NCI-H1105 treated with DMSO at 0.1 percent for 48 hours (cell line): ENCODE results near the gene CYP46A1.
A peak's percentile ranks its signal among the peaks of the same experiment; 100 is the strongest.
"Not testable (repeated sequence)": the region's sequence is repeated elsewhere in the genome, so short reads cannot be mapped to it uniquely, and the experiment has no call there.

Source experiments
- DNase-seq: peaks from one replicate; lab custom pipeline; 2025; lab: John Stamatoyannopoulos, UW

The CYP46A1 gene

DNA sequence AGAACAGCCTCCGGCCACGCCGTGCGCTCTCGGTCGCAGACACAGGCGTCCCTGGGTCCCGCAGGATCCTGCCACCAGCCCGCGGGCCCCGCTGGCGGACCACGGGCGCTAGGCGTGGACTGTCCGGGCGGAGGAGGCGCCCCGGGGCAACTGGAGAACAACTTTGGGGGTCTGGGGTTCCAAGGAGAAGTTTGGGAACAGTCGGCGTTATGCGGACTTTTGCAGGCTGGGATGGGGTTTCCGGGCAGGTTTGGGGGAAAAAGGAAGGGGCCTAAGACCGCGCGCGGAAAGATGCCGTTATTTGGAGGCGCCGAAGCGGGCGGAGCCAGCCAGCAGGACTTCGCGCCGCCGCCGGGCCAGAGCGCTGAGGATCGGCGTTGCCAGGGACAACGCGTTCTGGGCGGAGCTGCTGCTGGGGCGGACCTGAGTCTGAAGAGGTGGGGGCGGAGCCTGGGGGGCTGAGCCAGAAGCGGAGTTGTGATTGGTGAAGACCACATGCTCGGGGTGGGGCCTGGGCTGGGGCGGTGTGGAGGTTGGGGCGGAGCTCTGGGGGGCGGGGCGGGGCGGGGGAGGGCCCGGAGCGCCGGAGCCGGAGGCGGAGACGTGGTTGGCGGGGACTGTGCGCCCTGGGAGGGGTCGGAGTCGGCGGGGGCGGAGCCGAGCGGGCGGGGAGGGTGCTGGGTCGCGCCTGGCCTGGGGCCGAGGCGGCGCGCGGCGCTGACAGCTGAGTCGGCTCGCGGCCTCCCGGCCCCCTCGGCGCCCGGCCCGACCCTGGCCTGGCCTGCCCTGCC lies at the start of gene CYP46A1:
TSS of gene CYP46A1 (plus strand) at position 680 of the 791 bp plus-strand sequence. CDS start 120 bp downstream, outside the sequence.
- peak; percentile 98 for DNase-seq

DNA sequence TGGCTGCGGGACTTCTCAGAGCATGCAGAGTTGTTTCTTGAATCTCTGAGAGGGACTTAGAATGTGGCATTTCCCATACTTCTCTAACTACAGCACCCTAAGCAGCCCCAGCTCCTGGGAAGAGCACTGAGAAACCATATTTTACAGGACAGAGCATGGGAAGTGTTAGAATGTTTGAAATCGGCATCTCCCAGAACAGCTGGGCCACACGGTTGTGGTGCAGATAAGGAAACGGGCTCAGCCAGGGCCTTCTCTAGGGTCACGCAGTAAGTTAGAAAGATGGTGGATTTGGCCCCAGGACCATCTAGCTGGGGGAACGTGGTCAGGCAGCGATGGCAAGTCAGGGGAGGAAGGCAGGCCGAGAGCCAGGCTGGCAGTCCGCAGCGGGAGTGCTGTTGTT lies 49.7 kb upstream of the CYP46A1 start:
- no peak for DNase-seq

DNA sequence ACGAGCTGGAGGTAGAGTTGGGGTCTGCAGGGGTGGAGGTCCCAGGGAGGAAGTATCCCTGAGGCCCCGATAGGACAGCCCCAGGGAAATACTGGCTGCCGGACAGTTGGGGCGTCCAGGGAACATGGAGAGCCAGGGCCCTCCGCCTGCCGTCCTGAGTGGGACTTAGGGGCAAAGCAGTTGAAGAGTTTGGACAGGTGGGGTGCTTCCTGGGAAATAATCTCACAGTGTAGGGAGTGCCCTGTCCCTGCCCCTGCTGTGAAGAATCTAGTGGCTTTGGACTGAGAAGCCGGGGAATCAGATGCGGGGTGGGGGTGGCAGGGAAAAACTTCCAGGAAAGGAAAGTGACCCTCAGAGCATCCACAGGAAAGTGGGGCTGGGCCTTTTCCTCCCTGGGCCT lies 49.0 kb upstream of the CYP46A1 start:
- no peak for DNase-seq

DNA sequence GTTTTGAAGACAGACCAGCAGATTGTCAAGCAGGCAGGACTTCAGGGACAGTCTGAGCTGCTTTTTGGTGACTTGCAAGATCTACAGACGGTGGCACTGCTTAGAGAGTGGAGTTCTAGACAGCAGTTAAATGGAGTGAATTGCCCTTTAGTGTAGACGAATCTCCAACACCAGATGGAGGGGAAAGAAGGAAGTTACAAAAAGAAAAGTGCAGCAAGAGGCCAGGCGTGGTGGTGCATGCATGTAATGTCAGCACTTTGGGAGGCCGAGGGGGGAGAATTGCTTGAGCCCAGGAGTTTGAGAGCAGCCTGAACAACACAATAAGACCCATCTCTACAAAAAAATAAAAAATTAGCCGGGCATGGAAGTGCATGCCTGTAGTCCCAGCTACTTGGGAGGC lies 47.6 kb upstream of the CYP46A1 start:
- DNase-seq = no peak

DNA sequence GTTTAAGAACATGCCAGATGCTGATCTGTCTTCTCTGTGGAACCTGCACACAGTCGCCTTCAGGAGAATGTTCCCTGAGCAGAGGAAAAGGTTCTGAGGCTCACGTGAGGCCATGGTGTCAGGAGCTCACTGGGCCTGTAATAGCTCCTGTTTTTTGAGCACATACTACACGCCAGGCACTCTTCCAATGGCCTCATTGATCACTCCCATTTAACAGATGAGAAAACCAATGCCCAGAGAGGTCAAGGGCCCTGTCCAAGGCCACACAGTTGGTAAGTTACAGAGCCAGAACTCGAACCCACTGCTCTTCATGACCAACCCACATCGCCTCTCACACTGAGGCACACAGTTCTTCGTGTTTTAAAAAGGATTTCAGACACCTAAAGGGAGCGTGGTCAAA lies 46.5 kb upstream of the CYP46A1 start:
- DNase-seq = no peak

DNA sequence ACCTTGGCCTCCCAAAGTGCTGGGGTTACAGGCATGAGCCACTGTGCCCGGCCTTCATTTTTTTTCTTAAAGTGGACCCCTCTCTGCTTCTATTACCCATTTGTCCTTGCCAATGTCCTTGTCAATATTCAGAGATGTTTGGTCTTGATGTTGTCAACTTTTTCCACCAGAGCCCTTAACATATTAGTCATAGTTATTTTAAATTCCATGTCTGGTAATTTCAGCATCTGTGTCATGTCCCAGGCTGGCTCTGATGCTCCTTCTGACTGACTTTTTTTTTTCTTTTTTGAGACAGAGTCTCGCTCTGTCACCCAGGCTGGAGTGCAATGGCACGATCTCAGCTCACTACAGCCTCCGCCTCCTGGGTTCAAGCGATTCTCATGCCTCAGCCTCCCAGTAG lies 41.3 kb upstream of the CYP46A1 start:
- DNase-seq = not testable (repeated sequence)

DNA sequence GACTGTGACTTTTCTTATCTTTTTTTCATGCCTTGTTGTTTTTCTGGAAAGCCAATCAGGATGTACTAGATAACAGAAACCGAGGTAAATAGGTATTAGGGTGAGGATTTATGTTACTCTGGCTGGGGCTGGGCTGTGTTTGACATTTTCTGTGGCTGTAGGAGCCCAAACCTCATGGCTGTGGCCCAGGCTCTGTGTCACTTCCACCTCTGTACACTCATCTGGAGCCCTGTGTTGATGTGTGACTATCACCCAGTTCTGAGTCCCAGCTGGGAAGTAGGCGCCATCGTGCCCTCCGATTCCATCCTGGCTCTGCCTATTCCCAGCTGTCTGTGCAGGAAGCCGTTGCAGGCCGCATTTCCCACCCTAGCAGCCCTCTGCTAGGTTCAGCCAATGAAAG lies 40.8 kb upstream of the CYP46A1 start:
- no peak for DNase-seq

DNA sequence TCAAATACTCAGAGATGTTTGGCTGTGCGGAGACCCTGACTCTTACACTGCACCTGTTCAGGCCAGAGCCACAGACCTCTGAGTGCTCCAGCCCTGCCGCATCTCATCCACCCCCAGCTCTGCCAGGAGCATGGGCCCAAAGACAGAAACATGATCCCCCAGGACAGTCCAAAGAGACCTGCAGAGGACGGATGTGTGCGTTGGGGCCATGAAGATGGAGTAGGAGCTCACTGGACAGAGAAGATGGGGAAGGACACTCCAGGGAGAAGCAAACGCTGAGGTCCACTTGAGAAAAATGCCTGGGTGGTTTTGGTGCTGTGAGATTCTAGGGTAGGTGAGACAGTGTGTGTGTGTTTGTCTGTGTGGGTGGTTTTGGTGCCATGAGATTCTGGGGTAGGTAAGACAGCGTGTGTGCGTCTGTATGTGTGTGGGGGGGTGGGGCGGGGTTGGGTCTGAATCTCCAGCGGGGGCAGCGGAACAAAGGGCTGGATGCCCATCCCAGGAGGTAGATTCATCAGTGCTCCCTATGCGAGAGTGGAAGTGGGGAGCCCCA lies 40.0 kb upstream of the CYP46A1 start:
- DNase-seq = no peak

DNA sequence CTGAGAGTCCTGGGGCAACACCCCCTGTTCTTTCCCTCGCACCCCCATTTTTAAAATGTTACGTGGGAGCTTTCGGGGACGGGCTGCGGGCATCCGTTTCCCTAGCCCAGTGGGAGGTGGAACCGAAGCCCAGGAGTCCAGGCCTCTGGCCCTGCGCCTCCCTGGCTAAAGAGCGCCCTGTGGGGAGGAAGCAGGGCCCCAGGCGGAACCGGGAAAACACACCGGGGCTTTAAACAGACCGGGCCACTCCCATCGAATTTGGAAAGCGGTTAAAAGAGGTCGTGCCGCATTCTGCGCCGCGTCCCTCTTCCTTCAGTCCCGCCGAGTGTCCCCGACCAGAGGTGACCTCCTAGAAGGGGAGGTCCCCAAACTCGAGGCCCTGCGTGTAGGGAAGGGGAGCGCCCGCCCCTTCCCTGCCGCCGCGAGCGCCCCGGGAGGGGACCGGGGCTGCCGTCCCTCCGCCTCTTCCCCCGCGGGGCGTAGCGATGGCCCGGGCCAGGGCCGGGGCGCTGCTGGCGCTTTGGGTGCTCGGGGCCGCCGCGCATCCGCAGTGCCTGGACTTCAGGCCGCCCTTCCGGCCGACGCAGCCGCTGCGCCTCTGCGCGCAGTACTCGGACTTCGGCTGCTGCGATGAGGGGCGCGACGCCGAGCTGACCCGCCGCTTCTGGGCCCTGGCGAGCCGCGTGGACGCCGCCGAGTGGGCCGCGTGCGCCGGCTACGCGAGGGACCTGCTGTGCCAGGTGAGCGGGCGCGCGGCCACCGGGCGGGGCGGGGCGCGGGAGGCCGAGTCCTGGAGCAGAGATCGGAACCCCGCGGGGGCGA lies 39.2 kb upstream of the CYP46A1 start, which contains the start of gene HHIPL1:
TSS of gene HHIPL1 (plus strand) at position 407 of the 822 bp plus-strand sequence. CDS start at position 486, 79 bp downstream.
- DNase-seq = no peak

DNA sequence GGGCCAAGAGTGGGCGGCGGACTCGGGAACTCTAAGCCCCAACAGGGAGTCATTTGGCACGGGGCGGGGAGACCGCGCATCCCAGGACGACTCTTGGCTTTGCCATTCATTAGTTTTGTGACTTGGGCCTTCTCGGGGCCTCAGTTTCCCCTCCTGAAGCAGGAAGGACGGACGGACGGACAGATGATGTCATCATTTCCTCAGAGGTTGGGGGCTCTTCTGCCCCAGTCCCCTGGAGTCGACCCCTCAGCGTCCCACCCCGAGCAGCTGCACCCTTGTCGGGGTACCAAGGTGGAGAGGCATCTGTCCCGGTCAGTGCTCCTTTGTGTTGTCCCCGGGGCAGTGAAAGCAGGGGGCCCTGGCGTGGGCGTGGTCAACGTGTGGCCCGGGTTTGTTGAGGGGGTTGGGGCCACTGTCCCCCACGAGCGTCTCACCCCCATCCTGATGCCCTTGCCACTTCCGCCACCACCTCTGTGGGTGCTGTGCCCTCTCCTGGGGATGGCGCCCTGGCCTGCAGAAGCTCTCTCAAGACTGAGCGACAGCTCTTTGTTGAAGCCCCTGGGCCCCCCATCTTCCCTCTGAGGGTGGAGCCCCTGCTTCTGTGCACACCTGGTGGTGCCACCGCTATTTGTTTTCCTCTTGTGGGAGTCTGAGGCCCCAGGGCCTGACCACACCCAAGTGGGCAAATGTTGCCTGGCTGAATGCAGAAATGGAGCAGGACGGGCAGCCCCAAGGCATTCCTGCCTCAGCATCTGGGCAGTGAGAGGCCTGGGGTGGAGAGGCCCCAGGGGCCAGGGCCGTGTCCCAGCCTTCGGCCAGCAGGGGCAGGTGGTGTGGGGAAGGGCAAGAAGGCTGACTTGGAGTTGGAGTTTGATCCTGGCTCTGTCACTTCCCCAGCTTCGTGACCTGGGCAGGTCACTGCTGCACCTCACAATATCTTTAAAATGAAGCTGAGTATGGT lies 38.3 kb upstream of the CYP46A1 start:
- DNase-seq = no peak

DNA sequence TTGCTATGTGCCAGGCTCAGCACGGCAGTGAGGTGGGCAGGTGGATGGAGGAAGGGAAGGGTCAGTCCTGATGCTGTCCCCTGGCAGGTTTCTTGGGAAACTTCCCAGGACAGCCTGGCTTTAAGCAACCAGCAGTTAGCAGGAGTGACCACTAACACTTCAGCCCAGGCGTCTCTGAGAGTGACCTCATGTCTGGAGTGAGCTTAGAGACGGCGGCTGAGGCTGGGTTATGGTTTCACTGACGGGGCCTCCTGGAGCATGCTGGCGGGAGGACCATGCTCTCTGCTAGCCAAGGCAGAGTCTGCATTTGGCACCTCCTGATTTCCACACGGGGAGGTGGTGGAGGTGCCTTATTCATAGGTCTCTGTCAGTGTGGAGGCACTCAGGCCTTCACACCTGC lies 36.7 kb upstream of the CYP46A1 start:
- DNase-seq = no peak

DNA sequence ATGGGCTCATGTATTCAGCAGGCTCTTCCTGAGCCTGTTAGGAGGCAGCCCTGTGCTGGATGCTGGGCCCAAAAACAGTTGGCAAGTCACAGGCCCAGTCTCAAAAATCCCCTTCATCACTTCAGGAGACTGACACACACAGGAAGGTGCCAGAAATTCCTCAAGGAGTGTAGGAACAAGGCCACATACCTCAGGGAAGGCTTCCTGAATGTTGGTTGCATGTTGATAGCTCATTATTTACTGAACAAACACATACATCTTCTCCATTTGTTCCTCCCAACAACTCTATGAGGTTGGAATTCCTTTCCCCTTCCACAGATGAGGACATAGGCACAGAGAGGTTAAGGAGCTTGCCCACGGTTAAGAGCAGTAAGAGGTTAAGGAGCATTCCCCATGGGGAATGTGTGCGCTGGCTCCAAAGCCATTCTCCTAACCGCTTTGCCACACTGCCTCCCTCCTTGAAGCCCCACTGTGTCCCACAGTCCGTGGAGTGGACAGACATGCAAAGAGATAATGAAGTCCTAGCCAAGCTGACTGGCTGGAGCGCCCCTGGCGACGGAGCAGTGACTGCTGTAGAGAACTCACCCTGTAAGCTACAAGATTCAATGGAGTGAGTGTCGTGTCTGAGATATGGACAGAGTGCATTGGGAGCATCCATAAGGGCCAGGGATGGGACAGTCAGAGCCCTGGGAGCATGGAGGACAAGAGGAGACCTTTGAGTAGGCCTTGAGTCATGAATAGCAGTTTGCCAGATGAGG lies 35.9 kb upstream of the CYP46A1 start:
- no peak for DNase-seq

DNA sequence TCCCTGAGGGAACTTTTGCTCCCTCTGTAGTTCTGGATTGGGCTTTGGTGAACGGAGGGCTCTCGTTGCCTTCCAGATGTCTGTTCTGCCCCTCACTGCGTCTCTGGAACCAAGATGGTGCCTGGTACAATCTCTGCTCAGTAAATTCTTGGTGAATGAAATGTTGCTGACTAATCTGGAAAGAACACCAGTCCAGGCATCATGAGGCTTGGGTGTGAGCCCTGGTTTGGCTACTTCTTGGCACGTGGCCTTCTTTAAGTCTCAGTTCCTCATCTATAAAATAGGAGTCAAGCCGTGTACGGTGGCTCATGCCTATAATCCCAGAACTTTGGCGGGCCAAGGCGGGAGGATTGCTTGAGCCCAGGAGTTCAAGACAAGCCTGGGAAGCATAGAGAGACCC lies 34.9 kb upstream of the CYP46A1 start:
- no peak for DNase-seq

DNA sequence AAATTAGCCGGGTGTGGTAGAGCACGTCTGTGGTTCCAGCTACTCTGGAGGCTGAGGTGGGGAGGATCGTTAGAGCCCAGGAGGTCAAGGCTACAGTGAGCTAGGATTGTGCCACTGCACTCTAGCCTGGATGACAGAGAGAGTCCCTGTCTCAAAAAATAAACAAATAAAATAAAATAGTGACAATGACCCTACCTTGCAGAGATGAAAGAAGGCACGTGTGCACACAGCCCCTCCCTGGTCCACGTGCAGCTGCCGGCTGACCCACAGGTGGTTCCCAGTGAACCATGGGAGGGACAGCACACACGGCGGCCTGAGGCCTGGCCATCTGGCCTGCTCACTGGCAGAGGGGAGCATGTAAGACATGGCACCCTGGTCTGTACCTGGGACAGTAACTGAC lies 34.5 kb upstream of the CYP46A1 start:
- DNase-seq = no peak

DNA sequence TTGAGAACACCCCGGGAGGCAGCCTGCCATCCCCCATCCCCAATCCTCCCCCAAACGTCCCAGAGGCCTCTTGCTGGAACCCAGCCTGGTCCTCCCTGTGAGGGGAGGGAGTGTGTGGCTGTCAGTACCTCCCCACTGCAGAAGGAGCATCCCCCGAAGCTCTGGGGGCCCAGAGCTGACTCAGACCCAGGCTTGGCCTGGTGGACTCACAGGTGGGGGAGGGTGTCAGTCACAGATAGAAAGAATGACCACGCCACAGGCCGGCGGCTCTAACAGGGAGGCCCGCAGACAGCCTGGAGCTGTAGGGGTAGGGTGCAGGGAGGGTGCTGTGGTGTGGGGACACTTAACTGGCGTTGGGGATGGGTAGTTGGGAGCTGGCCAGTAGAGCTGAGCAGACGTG lies 33.9 kb upstream of the CYP46A1 start:
- DNase-seq = no peak

DNA sequence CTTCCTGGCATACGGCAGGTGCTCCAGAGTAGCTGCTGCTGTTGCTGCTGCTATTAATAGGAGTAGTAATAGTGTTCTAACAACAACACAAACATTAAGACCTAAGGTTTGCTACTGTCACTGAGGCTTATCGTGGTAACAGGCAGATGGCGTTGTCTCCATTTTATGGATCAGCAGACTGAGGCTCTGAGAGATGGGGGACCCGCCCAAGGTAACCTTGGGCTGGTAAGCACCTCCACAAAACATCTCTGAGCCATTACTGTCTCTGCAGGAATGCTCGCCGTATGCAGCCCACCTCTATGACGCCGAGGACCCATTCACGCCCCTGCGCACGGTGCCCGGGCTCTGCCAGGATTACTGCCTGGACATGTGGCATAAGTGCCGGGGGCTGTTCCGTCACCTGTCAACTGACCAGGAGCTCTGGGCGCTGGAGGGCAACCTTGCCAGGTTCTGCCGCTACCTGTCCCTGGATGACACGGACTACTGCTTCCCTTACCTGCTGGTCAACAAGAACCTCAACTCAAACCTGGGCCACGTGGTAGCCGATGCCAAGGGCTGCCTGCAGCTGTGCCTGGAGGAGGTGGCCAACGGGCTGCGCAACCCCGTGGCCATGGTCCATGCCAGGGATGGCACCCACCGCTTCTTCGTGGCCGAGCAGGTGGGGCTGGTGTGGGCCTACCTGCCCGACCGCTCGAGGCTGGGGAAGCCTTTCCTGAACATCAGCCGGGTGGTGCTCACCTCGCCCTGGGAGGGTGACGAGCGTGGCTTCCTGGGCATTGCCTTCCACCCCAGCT lies 31.9 kb upstream of the CYP46A1 start:
- DNase-seq = no peak

DNA sequence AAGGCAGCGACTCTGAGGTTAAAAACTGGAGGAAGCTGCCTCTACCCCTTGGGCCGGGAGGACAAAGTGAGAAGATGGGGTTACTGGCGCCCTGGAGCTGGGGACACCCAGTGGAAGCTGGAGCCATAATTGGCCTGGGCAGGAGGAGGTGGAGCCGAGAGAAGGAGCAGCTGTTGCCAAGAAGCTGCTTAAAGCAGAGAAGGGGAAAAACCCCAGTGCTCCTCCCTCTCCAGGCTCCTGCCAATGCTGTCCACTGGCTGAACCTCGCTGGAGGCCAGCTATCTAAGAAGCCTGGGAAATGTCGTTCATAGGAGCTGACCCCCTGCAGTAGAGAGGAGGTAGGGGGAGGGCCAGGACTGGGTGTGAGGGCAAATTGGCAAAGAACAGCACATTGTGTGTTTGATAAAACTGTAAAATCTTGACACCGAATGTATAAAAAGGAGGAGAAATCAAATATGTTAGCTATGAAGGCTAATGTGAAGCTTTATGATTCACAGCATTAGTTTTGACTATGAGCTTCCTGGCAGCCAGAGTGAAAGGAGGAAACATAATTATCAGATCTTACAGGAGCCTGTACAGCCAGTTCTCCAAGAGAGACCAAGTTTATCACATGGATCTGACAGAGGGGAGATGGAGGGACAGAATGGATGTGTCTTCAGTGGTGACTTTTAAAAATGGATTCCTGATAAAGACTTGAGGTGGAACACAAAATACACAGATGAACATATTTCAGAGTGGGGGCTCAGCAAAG lies 29.7 kb upstream of the CYP46A1 start:
- DNase-seq = peak; percentile 26

DNA sequence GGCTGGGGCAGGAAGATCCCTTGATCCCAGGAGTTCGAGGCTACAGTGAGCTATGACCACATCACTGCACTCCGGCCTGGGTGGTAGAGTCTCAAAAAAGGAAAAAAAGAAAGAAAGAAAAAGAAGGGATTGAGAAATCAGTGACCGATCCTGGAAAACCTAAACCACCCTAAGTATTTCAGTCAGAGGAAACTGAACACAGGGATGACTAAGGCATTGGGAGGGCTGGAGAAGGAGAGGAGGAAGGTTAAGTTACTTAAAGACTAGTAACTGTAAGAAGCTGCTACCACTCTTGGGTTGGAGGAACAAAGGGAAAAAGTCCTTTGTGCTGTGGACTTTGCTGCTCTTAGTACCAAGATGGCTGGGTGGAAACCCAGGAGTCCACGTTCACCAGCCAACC lies 28.6 kb upstream of the CYP46A1 start:
- DNase-seq = no peak

DNA sequence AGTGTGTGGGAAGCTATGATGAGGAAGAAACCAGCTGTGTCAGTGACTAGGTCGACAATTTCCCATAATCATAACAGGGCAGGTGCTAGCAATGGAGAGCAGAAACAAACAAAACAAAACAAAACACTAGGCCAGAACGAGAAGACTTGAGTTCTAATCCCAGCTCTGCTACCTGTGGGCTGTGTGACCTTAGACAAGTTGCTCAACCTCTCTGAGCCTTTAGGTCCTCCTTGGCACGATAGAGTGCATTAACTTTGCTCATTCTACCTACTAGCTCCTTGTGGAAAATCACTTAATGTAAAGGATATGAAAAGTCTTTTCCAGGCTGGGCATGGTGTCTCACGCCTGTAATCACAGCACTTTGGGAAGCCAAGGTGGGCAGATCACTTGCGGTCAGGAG lies 27.9 kb upstream of the CYP46A1 start:
- DNase-seq = no peak
